HCT116 (cell line): Measurements from ENCODE around the gene LHX8. TPM values are rescaled to one million over a fixed set of nuclear protein-coding genes. Genes with fewer than 3 reads are reported as not detected.

Source experiments
- ATAC-seq: fragments of 200-7000 bp; cut with Tn5 transposase; 2 replicates; pipeline ENCODE4 v1.9.1; 2020; ENCODE audit warnings: mild to moderate bottlenecking, moderate library complexity
- BruUV-seq: library from RNA; stranded (reverse); fragments of 400-500 nt; replicated peaks from 2 replicates; lab custom pipeline; 2021; lab: Mats Ljungman, UMichigan
- CTCF ChIA-PET: fragments of 300-600 bp; sonication (Branson Sonifier 250); formaldehyde crosslinking; loops from one replicate; lab custom pipeline; 2021; ENCODE audit warnings: antibody characterized with exemption; lab: Charles Lee
- POLR2A ChIA-PET: fragments of 300-600, 350-600 bp; sonication (Branson Sonifier 250); formaldehyde crosslinking; loops from one replicate; lab custom pipeline; 2021; ENCODE audit warnings: antibody characterized with exemption; lab: Charles Lee
- RAD21 ChIA-PET, 2 experiments: fragments of 300-600 bp; sonication (Branson Sonifier 250); formaldehyde crosslinking; loops; one replicate each; lab custom pipeline; 2023; ENCODE audit warnings: low total read pairs in 2 of 2; ENCODE audit not compliant: uncharacterized antibody in 2 of 2, unreplicated experiment in 2 of 2, low non-redundant PET in 1 of 2; lab: Charles Lee
- DNase-seq: peaks from one replicate; pipeline ENCODE4 v3.0.0-alpha.2; 2010; ENCODE audit warnings: low read depth, low spot score
- H2AFZ ChIP-seq: fragments of 200-600 bp; shearing (Covaris generic), sonication (generic); 2 replicates; pipeline ENCODE4 v1.6.1; 2017; ENCODE audit warnings: low read depth, mixed run types, mixed read lengths, antibody characterized with exemption, low read length; ENCODE audit not compliant: poor library complexity, severe bottlenecking
- H3K27ac ChIP-seq: 2 replicates; pipeline ENCODE4 v1.5.1; 2012; ENCODE audit warnings: low read depth, low read length
- H3K27me3 ChIP-seq: fragments of 200-600 bp; sonication (generic); 2 replicates; pipeline ENCODE4 v1.6.1; 2016; ENCODE audit warnings: mixed run types, low read length, mixed read lengths; ENCODE audit not compliant: insufficient read depth
- H3K36me3 ChIP-seq, 2 experiments: fragments of 200-500 bp in 1 of 2; fragments of 200-600 bp in 1 of 2; sonication (Bioruptor generic) in 1 of 2; sonication (generic) in 1 of 2; 2 replicates each; pipeline versions ENCODE4 v1.5.1 to v1.6.1; 2014 to 2016; ENCODE audit warnings: low read length in 2 of 2, inconsistent platforms in 1 of 2, mixed read lengths in 1 of 2, mixed run types in 1 of 2; ENCODE audit not compliant: insufficient read depth in 2 of 2, control insufficient read depth in 1 of 2
- H3K4me1 ChIP-seq, 2 experiments: fragments of 200-600 bp in 1 of 2; sonication (generic) in 1 of 2; 2 replicates each; pipeline versions ENCODE4 v1.5.1 to v1.6.1; 2012 to 2017; ENCODE audit warnings: low read length in 2 of 2, inconsistent platforms in 1 of 2, mild to moderate bottlenecking in 1 of 2, mixed read lengths in 1 of 2, mixed run types in 1 of 2, moderate library complexity in 1 of 2; ENCODE audit not compliant: insufficient read depth in 2 of 2, control insufficient read depth in 1 of 2
- H3K4me2 ChIP-seq: fragments of 200-600 bp; sonication (generic); 2 replicates; pipeline ENCODE4 v1.6.1; 2017; ENCODE audit warnings: mixed run types, low read length, mixed read lengths
- H3K4me3 ChIP-seq, 2 experiments: fragments of 200-600 bp in 1 of 2; sonication (generic) in 1 of 2; replicated peaks in 1 of 2; 2 replicates each; pipeline ENCODE4 v1.5.1; 2011 to 2016; ENCODE audit warnings: low read length in 2 of 2, control low read depth in 1 of 2, low read depth in 1 of 2, mild to moderate bottlenecking in 1 of 2, mixed read lengths in 1 of 2, mixed run types in 1 of 2
- H3K79me2 ChIP-seq: fragments of 200-600 bp; sonication (generic); 2 replicates; pipeline ENCODE4 v1.6.1; 2017; ENCODE audit warnings: mild to moderate bottlenecking, mixed run types, low read length, moderate library complexity, mixed read lengths; ENCODE audit not compliant: insufficient read depth
- H3K9ac ChIP-seq: fragments of 200-600 bp; sonication (generic); 2 replicates; pipeline ENCODE4 v1.6.1; 2016; ENCODE audit warnings: low read length, mixed read lengths
- H3K9me2 ChIP-seq: fragments of 200-600 bp; sonication (generic), shearing (Covaris generic); 2 replicates; pipeline ENCODE4 v1.6.1; 2017; ENCODE audit warnings: mixed run types, mild to moderate bottlenecking, moderate library complexity; ENCODE audit not compliant: insufficient read depth
- H3K9me3 ChIP-seq, 2 experiments: fragments of 200-500 bp in 1 of 2; fragments of 200-600 bp in 1 of 2; sonication (Bioruptor generic) in 1 of 2; sonication (generic) in 1 of 2; 2 replicates each; pipeline ENCODE4 v1.6.1; 2014 to 2017; ENCODE audit warnings: low read length in 2 of 2, mixed read lengths in 2 of 2, inconsistent platforms in 1 of 2, low read depth in 1 of 2, mild to moderate bottlenecking in 1 of 2, mixed run types in 1 of 2, moderate library complexity in 1 of 2; ENCODE audit not compliant: control insufficient read depth in 1 of 2, insufficient read depth in 1 of 2
- H4K20me1 ChIP-seq: fragments of 200-600 bp; sonication (generic), shearing (Covaris generic); 2 replicates; pipeline ENCODE4 v1.6.1; 2017; ENCODE audit warnings: mixed run types, mild to moderate bottlenecking, moderate library complexity; ENCODE audit not compliant: insufficient read depth
- CBX3 ChIP-seq: IDR thresholded peaks from 2 replicates; pipeline ENCODE4 v1.6.1; 2012; ENCODE audit warnings: low read depth
- CEBPB ChIP-seq: IDR thresholded peaks from 2 replicates; pipeline ENCODE4 v1.6.1; 2012; ENCODE audit warnings: low read depth
- JUND ChIP-seq: IDR thresholded peaks from 2 replicates; pipeline ENCODE4 v1.6.1; 2012
- POLR2A ChIP-seq: IDR thresholded peaks from 2 replicates; pipeline ENCODE4 v1.7.0; 2011; ENCODE audit warnings: borderline replicate concordance; ENCODE audit not compliant: insufficient read depth, insufficient read length; ENCODE audit errors: extremely low read depth
- POLR2AphosphoS5 ChIP-seq: IDR thresholded peaks from 2 replicates; pipeline ENCODE4 v1.6.1; 2011; ENCODE audit warnings: mild to moderate bottlenecking, low read depth, low read length, moderate library complexity
- RAD21 ChIP-seq: IDR thresholded peaks from 2 replicates; pipeline ENCODE4 v1.6.1; 2012; ENCODE audit warnings: low read depth, mild to moderate bottlenecking
- REST ChIP-seq: IDR thresholded peaks from 2 replicates; pipeline ENCODE4 v1.6.1; 2012; ENCODE audit warnings: low read depth
- SIN3A ChIP-seq: IDR thresholded peaks from 2 replicates; pipeline ENCODE4 v1.6.1; 2012; ENCODE audit warnings: low read depth
- SP1 ChIP-seq: IDR thresholded peaks from 2 replicates; pipeline ENCODE4 v1.6.1; 2012; ENCODE audit warnings: low read depth
- SRF ChIP-seq: IDR thresholded peaks from 2 replicates; pipeline ENCODE4 v1.6.1; 2012; ENCODE audit warnings: low read depth
- ZFX ChIP-seq: fragments of 450-650 bp; IDR thresholded peaks from 2 replicates; pipeline ENCODE4 v1.6.1; 2017
- ZNF274 ChIP-seq: fragments of 200-500 bp; sonication (Bioruptor generic); IDR thresholded peaks from 2 replicates; pipeline ENCODE4 v1.6.1; 2014; ENCODE audit warnings: mild to moderate bottlenecking, low read depth, low read length, inconsistent platforms
- intact Hi-C: fragments of 100-400 bp; cut with micrococcal nuclease; formaldehyde crosslinking; loops from 2 replicates; pipeline ENCODE4 v1.10.0; 2022
- total RNA-seq: library from RNA; stranded (reverse); gene quantifications from one replicate; pipeline ENCODE4 v1.2.1, GENCODE V29; 2021; ENCODE audit not compliant: unreplicated experiment
- TF ChIP-seq, protein P1 (sequence below), 3 experiments: fragments of 200-600 bp in 1 of 3; sonication (generic) in 1 of 3; IDR thresholded peaks in 2 of 3; conservative IDR thresholded peaks in 1 of 3; 2 replicates each; pipeline ENCODE4 v1.5.1; 2012 to 2017; ENCODE audit warnings: low read depth in 2 of 3, low read length in 2 of 3, antibody characterized with exemption in 1 of 3, borderline replicate concordance in 1 of 3, control low read depth in 1 of 3, mild to moderate bottlenecking in 1 of 3, mixed read lengths in 1 of 3, mixed run types in 1 of 3, moderate library complexity in 1 of 3; ENCODE audit not compliant: insufficient read depth in 1 of 3

LHX8 gene
- total RNA-seq, 1 experiment from 2014 or later = not detected

- TF ChIP-seq REST (no peak), CBX3 (no peak), SRF (no peak), RAD21 (no peak), SIN3A (no peak), JUND (no peak), CEBPB (no peak)
Observed at GRCh38 chr1:75135573-75136194, 1.5 kb downstream of the LHX8 start (continued).

DNA sequence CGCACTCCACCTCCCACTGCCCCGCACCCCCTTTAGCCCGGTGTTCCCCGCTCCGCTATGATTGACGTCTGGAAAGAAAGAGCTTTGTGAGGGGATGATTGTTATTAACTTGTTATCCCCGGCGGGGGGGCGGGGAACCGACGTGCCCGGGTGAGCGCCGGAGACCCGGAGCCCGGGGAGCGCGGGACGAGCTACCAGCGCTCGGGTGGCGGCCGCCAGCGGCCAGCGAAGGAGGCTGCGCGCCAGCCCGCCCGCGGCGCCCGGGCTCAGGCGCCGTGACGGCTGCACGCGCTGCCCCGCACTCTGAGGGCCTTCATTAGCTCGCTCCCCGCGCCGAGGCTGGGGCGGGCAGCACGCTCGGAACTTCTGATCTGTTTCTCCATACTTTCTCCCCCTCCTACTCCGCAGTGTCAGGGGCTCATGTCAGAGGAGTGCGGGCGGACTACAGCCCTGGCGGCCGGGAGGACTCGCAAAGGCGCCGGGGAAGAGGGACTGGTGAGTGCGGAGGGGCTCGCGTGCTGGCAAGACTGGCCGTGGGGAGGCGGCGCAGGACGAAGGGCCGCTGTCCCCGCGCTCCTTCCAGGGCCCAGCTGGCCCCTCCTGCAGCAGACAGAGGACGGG is 2.1 kb downstream of the LHX8 start:
- Histone ChIP-seq H3K4me2 (no peak overlapping the region), H3K79me2 (no peaks in the 10 kb centered on the region), H3K9me3 (no peaks in the 10 kb centered on the region), H3K36me3 (no peaks in the 10 kb centered on the region), H3K4me1 (no peaks in the 10 kb centered on the region), H3K9me2 (no peaks in the 10 kb centered on the region), H2AFZ (no peak overlapping the region), H3K27ac (no peak overlapping the region), H3K9ac (no peak overlapping the region), H3K4me3 (no peak overlapping the region), H4K20me1 (no peaks in the 10 kb centered on the region), H3K27me3 (peaks cover 19% of the 10 kb centered on the region)
- POLR2A ChIA-PET = no interaction called here
- RAD21 ChIA-PET = no interaction called here
- no peak for DNase-seq
- intact Hi-C loops = no loop called here
- TF ChIP-seq ZFX (no peak), SIN3A (no peak), ZNF274 (no peak), SP1 (no peak), POLR2A (no peak), CEBPB (no peak), POLR2AphosphoS5 (no peak)
- TF ChIP-seq, protein P1, sequence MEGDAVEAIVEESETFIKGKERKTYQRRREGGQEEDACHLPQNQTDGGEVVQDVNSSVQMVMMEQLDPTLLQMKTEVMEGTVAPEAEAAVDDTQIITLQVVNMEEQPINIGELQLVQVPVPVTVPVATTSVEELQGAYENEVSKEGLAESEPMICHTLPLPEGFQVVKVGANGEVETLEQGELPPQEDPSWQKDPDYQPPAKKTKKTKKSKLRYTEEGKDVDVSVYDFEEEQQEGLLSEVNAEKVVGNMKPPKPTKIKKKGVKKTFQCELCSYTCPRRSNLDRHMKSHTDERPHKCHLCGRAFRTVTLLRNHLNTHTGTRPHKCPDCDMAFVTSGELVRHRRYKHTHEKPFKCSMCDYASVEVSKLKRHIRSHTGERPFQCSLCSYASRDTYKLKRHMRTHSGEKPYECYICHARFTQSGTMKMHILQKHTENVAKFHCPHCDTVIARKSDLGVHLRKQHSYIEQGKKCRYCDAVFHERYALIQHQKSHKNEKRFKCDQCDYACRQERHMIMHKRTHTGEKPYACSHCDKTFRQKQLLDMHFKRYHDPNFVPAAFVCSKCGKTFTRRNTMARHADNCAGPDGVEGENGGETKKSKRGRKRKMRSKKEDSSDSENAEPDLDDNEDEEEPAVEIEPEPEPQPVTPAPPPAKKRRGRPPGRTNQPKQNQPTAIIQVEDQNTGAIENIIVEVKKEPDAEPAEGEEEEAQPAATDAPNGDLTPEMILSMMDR (IDR thresholded peaks at IDR 0.05 in 2 of 3, conservative IDR thresholded peaks at IDR 0.05 in 1 of 3; ENCODE audit: borderline replicate concordance in 1 of 3, insufficient read depth in 1 of 3, low read depth in 2 of 3, low read length in 2 of 3) = no peak
- ATAC-seq = no peak
- CTCF ChIA-PET = no interaction called here
- no TSS peak for BruUV-seq
